Neuron (in vitro differentiated cells): ENCODE measurements around the gene PGP.

Experiments used
- H2AFZ ChIP-seq: one replicate; pipeline ENCODE4 v1.6.1; 2013; ENCODE audit warnings: low read depth, mild to moderate bottlenecking, inconsistent platforms, low read length, moderate library complexity
- H3K27me3 ChIP-seq: one replicate; pipeline ENCODE4 v1.6.1; 2013; ENCODE audit warnings: low read length; ENCODE audit not compliant: insufficient read depth
- H3K36me3 ChIP-seq: one replicate; pipeline ENCODE4 v1.6.1; 2013; ENCODE audit warnings: low read length; ENCODE audit not compliant: insufficient read depth
- H3K4me1 ChIP-seq: one replicate; pipeline ENCODE4 v1.6.1; 2013; ENCODE audit warnings: low read length; ENCODE audit not compliant: insufficient read depth
- H3K4me3 ChIP-seq: 2 replicates; pipeline ENCODE4 v1.5.1; 2013; ENCODE audit warnings: mild to moderate bottlenecking, low read length, moderate library complexity
- H3K9me3 ChIP-seq: one replicate; pipeline ENCODE4 v1.6.1; 2013; ENCODE audit warnings: low read length

The PGP gene

DNA sequence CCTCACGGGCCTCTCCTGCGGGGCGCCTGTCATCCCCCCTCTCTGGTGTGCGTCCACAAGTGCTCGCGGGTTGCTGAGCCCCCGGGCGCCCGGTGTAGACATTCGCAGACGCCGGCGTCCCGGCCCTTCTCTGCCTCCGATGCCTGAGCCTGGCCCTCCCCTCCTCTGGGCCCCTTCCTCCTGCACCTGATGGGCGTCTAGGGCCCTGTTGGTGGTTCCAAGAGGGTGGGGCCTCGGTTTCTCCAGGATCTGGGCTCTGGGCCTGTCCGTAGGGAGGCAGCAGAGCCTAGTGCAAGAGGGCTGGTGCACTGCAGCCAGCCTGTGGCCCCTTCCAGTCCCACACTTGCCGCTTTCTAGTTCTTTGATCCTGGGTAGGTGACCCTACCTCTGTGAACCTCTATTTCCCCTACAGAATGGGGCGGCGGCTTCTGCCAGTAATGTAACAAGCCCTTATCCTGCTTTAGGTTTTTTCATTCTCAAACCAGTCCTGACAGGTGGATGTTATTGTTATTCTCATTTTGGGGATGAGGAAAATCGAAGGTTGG, 9.4 kb upstream of the PGP start:
- Histone ChIP-seq H3K4me1 (peaks cover 12% of the 10 kb centered on the region), H3K36me3 (peaks cover 23% of the 10 kb centered on the region), H3K9me3 (no peaks in the 10 kb centered on the region), H3K27me3 (no peaks in the 10 kb centered on the region), H3K4me3 (peak overlapping the region; percentile 86), H2AFZ (peak overlapping the region; percentile 38)

- Histone ChIP-seq H3K4me3 (peak within 1 kb of the TSS; percentile 86), H3K27me3 (no peaks in the 10 kb centered on the region), H3K9me3 (no peaks in the 10 kb centered on the region), H3K4me1 (peaks cover 12% of the 10 kb centered on the region), H2AFZ (peak within 1 kb of the TSS; percentile 38), H3K36me3 (peaks cover 16% of the 10 kb centered on the region)
Measured at GRCh38 chr16:2223221-2223941, 8.7 kb upstream of the PGP start, which contains the start of gene E4F1. Gene E4F1 (plus strand): TSS chr16:2223591. CDS start chr16:2223614, 23 bp downstream.

GRCh38 chr16:2216330-2216729, 1.7 kb upstream of the PGP start:
- Histone ChIP-seq H3K4me1 (peaks cover 16% of the 10 kb centered on the region), H3K27me3 (no peaks in the 10 kb centered on the region), H3K36me3 (peaks cover 14% of the 10 kb centered on the region), H2AFZ (no peak overlapping the region), H3K9me3 (no peaks in the 10 kb centered on the region), H3K4me3 (no peak overlapping the region)

DNA sequence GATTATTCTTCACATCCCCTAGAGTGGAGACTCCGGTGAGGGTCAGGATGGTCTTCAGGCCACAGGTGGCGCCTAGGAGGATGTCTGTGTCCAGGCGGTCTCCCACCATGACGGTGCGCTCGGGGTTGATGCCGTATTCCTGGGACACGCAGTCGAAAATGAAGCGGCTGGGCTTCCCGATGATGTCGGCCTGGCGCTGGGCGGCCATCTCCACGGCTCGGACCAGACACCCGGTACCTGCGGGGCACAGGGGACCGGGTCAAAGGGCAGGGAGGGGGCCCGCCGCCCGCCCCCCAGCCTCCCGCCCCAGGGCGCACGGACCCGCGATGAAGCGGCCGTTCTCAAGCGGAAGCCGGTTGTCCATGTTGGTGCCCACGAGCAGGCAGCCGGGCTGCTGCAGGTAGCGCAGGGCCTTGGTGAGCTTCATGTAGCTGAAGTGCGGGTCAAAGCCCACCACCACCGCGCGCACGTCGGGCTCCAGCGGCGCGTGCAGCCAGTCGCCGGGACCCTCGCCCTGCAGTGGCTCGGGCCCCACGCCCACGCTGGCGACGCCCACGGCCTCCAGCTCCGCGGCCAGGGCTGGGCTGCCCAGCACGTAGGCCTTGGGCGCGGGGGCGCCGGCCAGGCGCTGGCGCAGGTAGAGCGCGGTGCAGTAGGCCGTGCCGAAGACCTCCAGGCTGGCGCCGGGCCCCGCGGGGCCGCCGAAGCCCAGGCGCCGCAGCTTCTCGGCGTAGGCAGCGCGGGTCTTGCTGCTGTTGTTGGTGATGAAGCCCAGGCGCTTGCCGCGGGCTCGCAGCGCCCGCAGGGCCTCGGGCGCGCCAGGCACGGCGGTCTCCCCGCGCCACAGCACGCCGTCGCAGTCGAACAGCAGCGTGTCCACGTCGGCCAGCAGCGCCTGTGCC, 572 bp downstream of the PGP start:
- H3K9me3 ChIP-seq: no peaks in the 10 kb centered on the region
- H3K4me3 ChIP-seq: peak overlapping the region; percentile 93
- H3K4me1 ChIP-seq: peaks cover 16% of the 10 kb centered on the region
- H3K36me3 ChIP-seq: peaks cover 26% of the 10 kb centered on the region
- no peak overlapping the region for H2AFZ ChIP-seq
- H3K27me3 ChIP-seq: no peaks in the 10 kb centered on the region

GRCh38 chr16:2212362-2213324, 2.0 kb downstream of the PGP start:
- H3K27me3 ChIP-seq: no peaks in the 10 kb centered on the region
- H3K36me3 ChIP-seq: peaks cover 37% of the 10 kb centered on the region
- no peaks in the 10 kb centered on the region for H3K9me3 ChIP-seq
- no peak overlapping the region for H2AFZ ChIP-seq
- H3K4me3 ChIP-seq: peak overlapping the region; percentile 93
- H3K4me1 ChIP-seq: peaks cover 16% of the 10 kb centered on the region

DNA sequence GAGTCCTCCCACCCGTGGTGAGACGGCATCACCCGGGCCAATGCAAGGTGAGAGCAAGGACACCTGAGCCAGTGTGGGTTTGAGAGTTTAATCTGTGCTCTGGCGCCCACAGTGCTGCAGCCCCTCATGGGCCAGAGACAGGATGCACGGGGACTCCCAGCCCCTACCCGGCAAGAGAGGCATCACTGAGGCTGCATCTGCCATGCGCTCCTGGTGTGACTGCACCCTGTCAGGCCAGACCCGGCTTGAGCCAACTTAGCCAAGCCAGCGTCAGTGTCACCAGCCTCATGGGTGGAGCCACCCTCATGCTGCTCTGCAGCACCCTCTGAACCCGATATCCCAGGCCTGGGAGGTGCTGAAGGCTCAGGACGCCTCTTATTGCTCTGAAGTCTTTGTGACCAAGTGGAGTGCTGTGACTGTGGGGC, 2.7 kb downstream of the PGP start:
- Histone ChIP-seq H3K27me3 (no peaks in the 10 kb centered on the region), H3K4me1 (peaks cover 16% of the 10 kb centered on the region), H3K4me3 (no peak overlapping the region), H3K36me3 (peaks cover 45% of the 10 kb centered on the region), H3K9me3 (no peaks in the 10 kb centered on the region), H2AFZ (no peak overlapping the region)

DNA sequence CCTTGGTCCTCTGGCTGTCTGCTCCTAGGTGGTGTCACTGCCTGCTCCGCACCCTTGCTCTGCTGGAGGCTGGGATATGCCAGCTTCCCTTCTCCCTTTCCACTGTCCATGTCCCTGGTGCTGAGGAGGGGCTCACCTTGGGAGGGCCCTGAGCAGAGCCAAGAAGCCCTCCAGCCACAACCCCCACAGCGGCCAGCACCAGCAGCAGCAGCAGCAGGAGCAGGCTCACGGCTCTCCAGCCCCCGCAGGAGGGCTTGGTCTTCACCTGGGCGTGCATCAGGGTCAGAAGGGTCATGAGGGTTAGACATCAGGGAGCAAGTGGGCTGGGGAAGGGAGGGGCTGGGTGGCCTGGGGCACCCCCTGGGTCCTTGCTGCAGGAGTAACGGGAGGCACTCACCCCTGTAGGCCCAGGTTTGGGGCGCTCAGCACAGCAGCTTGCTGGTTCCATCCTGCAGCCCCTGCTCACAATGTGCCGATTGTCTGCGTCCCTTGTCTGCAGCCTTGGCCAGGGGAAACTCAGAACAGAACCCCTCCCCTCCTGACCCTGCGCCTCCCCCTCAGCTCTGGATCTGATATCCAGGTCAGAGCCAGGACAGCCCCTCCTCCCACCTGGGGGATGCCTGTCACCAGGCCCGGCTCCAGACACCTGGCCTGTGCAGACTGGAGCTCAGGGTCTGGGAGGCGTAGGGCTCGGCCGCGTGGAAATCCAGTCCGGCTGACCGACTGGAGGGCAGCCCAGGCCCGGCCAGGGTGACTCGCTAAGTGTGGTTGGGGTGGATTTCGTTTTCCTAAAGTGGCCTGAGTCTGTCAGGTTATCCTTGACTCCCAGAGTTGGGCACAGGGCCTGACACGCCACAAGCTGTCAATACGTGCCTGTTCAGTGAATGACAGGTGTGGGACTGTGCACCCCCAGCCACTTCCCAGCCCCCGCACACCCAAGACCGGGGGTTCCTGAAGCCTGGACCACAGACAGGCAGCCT, 4.0 kb downstream of the PGP start, which contains the start of gene BRICD5:
TSS of gene BRICD5 (minus strand) at position 478 of the 980 bp plus-strand sequence. CDS start at position 448, 30 bp downstream.
- H3K36me3 ChIP-seq: peaks cover 47% of the 10 kb centered on the region
- no peak within 1 kb of the TSS for H2AFZ ChIP-seq
- no peaks in the 10 kb centered on the region for H3K27me3 ChIP-seq
- no peak within 1 kb of the TSS for H3K4me3 ChIP-seq
- peaks cover 23% of the 10 kb centered on the region for H3K4me1 ChIP-seq
- H3K9me3 ChIP-seq: no peaks in the 10 kb centered on the region

- Histone ChIP-seq H2AFZ (no peak overlapping the region), H3K9me3 (no peaks in the 10 kb centered on the region), H3K4me3 (no peak overlapping the region), H3K27me3 (no peaks in the 10 kb centered on the region), H3K36me3 (peaks cover 47% of the 10 kb centered on the region), H3K4me1 (peaks cover 23% of the 10 kb centered on the region)
Measured at GRCh38 chr16:2210009-2210332, 4.7 kb downstream of the PGP start.

- H3K27me3 ChIP-seq: no peaks in the 10 kb centered on the region
- H3K4me3 ChIP-seq: no peak overlapping the region
- peaks cover 27% of the 10 kb centered on the region for H3K4me1 ChIP-seq
- peaks cover 47% of the 10 kb centered on the region for H3K36me3 ChIP-seq
- no peaks in the 10 kb centered on the region for H3K9me3 ChIP-seq
- no peak overlapping the region for H2AFZ ChIP-seq
Measured at GRCh38 chr16:2209258-2210008, 5.2 kb downstream of the PGP start.

DNA sequence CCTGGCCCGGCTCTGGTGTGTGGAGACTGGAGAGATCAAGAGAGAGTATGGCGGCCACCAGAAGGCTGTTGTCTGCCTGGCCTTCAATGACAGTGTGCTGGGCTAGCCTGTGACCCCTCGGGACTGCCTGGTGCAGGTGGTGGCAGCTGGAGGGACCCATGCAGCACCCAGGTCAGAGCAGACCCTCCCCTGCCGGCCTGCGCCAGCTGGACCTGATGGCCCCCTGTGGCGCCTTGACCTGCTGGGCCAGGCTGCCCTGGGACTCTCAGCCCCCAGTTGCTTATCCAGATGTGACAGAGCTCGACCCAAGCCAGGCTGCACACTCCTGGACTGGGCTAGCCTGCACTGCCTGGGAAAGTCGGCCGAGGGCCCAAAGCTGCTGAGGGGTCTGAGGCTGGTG, 5.9 kb downstream of the PGP start:
- Histone ChIP-seq H3K27me3 (no peaks in the 10 kb centered on the region), H3K4me3 (no peak overlapping the region), H3K36me3 (peaks cover 47% of the 10 kb centered on the region), H2AFZ (no peak overlapping the region), H3K9me3 (no peaks in the 10 kb centered on the region), H3K4me1 (peaks cover 27% of the 10 kb centered on the region)

GRCh38 chr16:2208308-2208707, 6.3 kb downstream of the PGP start:
- Histone ChIP-seq H3K36me3 (peaks cover 47% of the 10 kb centered on the region), H3K9me3 (no peaks in the 10 kb centered on the region), H3K27me3 (no peaks in the 10 kb centered on the region), H2AFZ (no peak overlapping the region), H3K4me3 (no peak overlapping the region), H3K4me1 (peaks cover 22% of the 10 kb centered on the region)
